HG02852 (cell line): ENCODE results near the gene TREML4.
A peak's percentile ranks its signal among the peaks of the same experiment; 100 is the strongest.

Experiments used
- ATAC-seq: cut with Tn5 transposase; IDR thresholded peaks from one replicate; pipeline ENCODE4 v1.9.1; 2021; ENCODE audit warnings: mild to moderate bottlenecking, moderate library complexity; ENCODE audit not compliant: unreplicated experiment

The TREML4 gene

GRCh38 chr6:41247882-41248705 lies 19.9 kb downstream of the TREML4 start:
- no peak for ATAC-seq

- no peak for ATAC-seq
These were observed 24.4 kb downstream of the TREML4 start for GRCh38 chr6:41252401-41253169.

GRCh38 chr6:41255110-41255509 lies 27.0 kb downstream of the TREML4 start:
- ATAC-seq = no peak

GRCh38 chr6:41255638-41256246 lies 27.6 kb downstream of the TREML4 start:
- peak; percentile 42 for ATAC-seq

- ATAC-seq = peak; percentile 72
These were observed 28.2 kb downstream of the TREML4 start for GRCh38 chr6:41256383-41256782.

GRCh38 chr6:41257369-41258195 lies 29.4 kb downstream of the TREML4 start:
- no peak for ATAC-seq

- no peak for ATAC-seq
These were observed 30.0 kb downstream of the TREML4 start for GRCh38 chr6:41258196-41258493.

- no peak for ATAC-seq
These were observed 34.3 kb downstream of the TREML4 start for GRCh38 chr6:41262401-41262800.

GRCh38 chr6:41263267-41263666 lies 35.1 kb downstream of the TREML4 start:
- ATAC-seq = no peak

- ATAC-seq = no peak
These were observed 38.4 kb downstream of the TREML4 start for GRCh38 chr6:41266541-41266940.

GRCh38 chr6:41268478-41268877 lies 40.3 kb downstream of the TREML4 start:
- no peak for ATAC-seq

- ATAC-seq = no peak
These were observed 41.0 kb downstream of the TREML4 start for GRCh38 chr6:41269166-41269565.

- no peak for ATAC-seq
These were observed 41.6 kb downstream of the TREML4 start for GRCh38 chr6:41269716-41270115.

- no peak for ATAC-seq
These were observed 43.8 kb downstream of the TREML4 start for GRCh38 chr6:41271901-41272395.

- ATAC-seq = no peak
These were observed 44.6 kb downstream of the TREML4 start for GRCh38 chr6:41272591-41273240.

GRCh38 chr6:41273714-41274113 lies 45.6 kb downstream of the TREML4 start:
- ATAC-seq = no peak

GRCh38 chr6:41274256-41274655 lies 46.1 kb downstream of the TREML4 start:
- no peak for ATAC-seq

- ATAC-seq = no peak
These were observed 47.3 kb downstream of the TREML4 start for GRCh38 chr6:41275489-41275888.

GRCh38 chr6:41277605-41278004 lies 49.5 kb downstream of the TREML4 start:
- no peak for ATAC-seq

GRCh38 chr6:41278699-41279405 lies 50.7 kb downstream of the TREML4 start:
- ATAC-seq = no peak
